Right cardiac atrium (tissue), 5 donors: ENCODE data around the gene DDX1. TPM values are rescaled to one million over a fixed set of nuclear protein-coding genes. Genes with fewer than 3 reads are reported as not detected.
"Not testable (repeated sequence)": the region's sequence is repeated elsewhere in the genome, so short reads cannot be mapped to it uniquely, and the experiment has no call there.

Source experiments
- ATAC-seq, 2 donors: fragments of 200-7000 bp; cut with Tn5 transposase; one replicate each; pipeline versions ENCODE4 v1.8.0 to v1.9.1; 2020; ENCODE audit warnings: moderate library complexity in 2 of 2, mild to moderate bottlenecking in 1 of 2
- DNase-seq, 3 donors: peaks; one replicate each; pipeline ENCODE4 v3.0.0-alpha.2; 2020
- H3K27ac ChIP-seq: one replicate; pipeline ENCODE4 v1.5.1; 2013; ENCODE audit warnings: mild to moderate bottlenecking, low read length, control low read depth, moderate library complexity
- H3K27me3 ChIP-seq: one replicate; pipeline ENCODE4 v1.6.1; 2013; ENCODE audit not compliant: control insufficient read depth, insufficient read depth
- H3K4me1 ChIP-seq: one replicate; pipeline ENCODE4 v1.6.1; 2013; ENCODE audit warnings: low read length; ENCODE audit not compliant: control insufficient read depth, insufficient read depth
- H3K4me3 ChIP-seq: one replicate; pipeline ENCODE4 v1.5.1; 2013; ENCODE audit warnings: low read length, control low read depth
- H3K9me3 ChIP-seq: one replicate; pipeline ENCODE4 v1.6.1; 2013; ENCODE audit warnings: low read length; ENCODE audit not compliant: control insufficient read depth
- WGBS: extraction: QIAGEN DNeasy Blood & Tissue Kit; methylation state at CpG from one replicate; pipeline ENCODE4 v1.1.7; 2013; 5-methylcytosine and 5-hydroxymethylcytosine counted together
- intact Hi-C, 4 donors: fragments of 100-400 bp; cut with DNase I; formaldehyde crosslinking; loops; one replicate each; pipeline versions ENCODE4 v1.11.0 to v1.14.0; 2022 to 2023
- long read RNA-seq, 4 donors: library from polyadenylated mRNA; unstranded; transcript quantifications; one replicate each; pipeline ENCODE4 v2.0.0, GENCODE V29; 2020 to 2021
- polyA plus RNA-seq: library from polyadenylated mRNA; stranded (reverse); fragments of 200-250 nt; gene quantifications from one replicate; pipeline ENCODE4 v1.2.3, GENCODE V29; 2013
- total RNA-seq, 4 donors: library from RNA; stranded (reverse); fragmentation: NEBNext Ultra II Directional; extraction: Animal tissue kit (Norgen Biotek cat#: 25700); gene quantifications; one replicate each; pipeline ENCODE4 v1.2.1, GENCODE V29; 2021
- donor health status: healthy with polysubstance abuse.
- donor health status: DM: no; HTN: yes; CAD: no.
- donor health status: DM: no; HTN: no; CAD: no.
- donor health status: DM: no; HTN: yes; CAD: no; lungs with severe emphysema.
- donor health status: DM: yes; HTN: yes; CAD: no.

DDX1 gene
- total RNA-seq (100 to 1,000 TPM; 109 to 136 (median 113) TPM), polyA plus RNA-seq (117 TPM)
- long read RNA-seq, donor 1, transcript DDX1-201 (26 exons, 2,739 nt), result major isoform, 272 of 300 reads
- long read RNA-seq, donor 1, partial matches to known transcripts, result 20 of 300 reads
- long read RNA-seq, donor 1, other reads (novel, unspliced or antisense), result 8 of 300 reads
- long read RNA-seq, donor 2, transcript DDX1-201 (26 exons, 2,739 nt), result major isoform, 106 of 120 reads
- long read RNA-seq, donor 2, partial matches to known transcripts, result 10 of 120 reads
- long read RNA-seq, donor 2, other reads (novel, unspliced or antisense), result 4 of 120 reads
- long read RNA-seq, donor 3, transcript DDX1-201 (26 exons, 2,739 nt), result major isoform, 414 of 540 reads
- long read RNA-seq, donor 3, partial matches to known transcripts, result 88 of 540 reads
- long read RNA-seq, donor 3, other reads (novel, unspliced or antisense), result 37 of 540 reads
- long read RNA-seq, donor 4, transcript DDX1-201 (26 exons, 2,739 nt), result major isoform, 164 of 181 reads
- long read RNA-seq, donor 4, partial matches to known transcripts, result 6 of 181 reads
- long read RNA-seq, donor 4, other reads (novel, unspliced or antisense), result 11 of 181 reads

GRCh38 chr2:15591692-15592463 is at the start of gene DDX1:
DDX1 (plus strand) TSS chr2:15591868; CDS start chr2:15591934, 66 bp downstream.
- DNase-seq (peak; percentile 81 to 94 (median 92)), ATAC-seq (peak; percentile 97)
- H3K4me3 ChIP-seq, result peak within 1 kb of the TSS; percentile 64
- intact Hi-C loops, result no loop called here
- no peaks in the 10 kb centered on the region for H3K9me3 ChIP-seq
- no peaks in the 10 kb centered on the region for H3K4me1 ChIP-seq
- peak within 1 kb of the TSS; percentile 92 for H3K27ac ChIP-seq
- under 1% methylated on average over 68 of the region's 68 CpGs for WGBS
- H3K27me3 ChIP-seq, result no peaks in the 10 kb centered on the region

- ATAC-seq, H3K4me1 ChIP-seq, H3K9me3 ChIP-seq, H3K4me3 ChIP-seq, DNase-seq, H3K27me3 ChIP-seq, intact Hi-C loops, H3K27ac ChIP-seq: not testable (repeated sequence)
- 61% methylated on average over 4 of the region's 6 CpGs for WGBS
Observed at GRCh38 chr2:15542269-15542668, 49.4 kb upstream of the DDX1 start.

GRCh38 chr2:15543053-15543452 is 48.6 kb upstream of the DDX1 start:
- no peak overlapping the region for H3K27ac ChIP-seq
- no peak overlapping the region for H3K4me3 ChIP-seq
- intact Hi-C loops, result no loop called here
- WGBS, result 65% methylated on average over 3 of the region's 3 CpGs
- DNase-seq (no peak), ATAC-seq (peak in 1 of 2 donors; percentile 48)
- H3K9me3 ChIP-seq, result no peaks in the 10 kb centered on the region
- H3K27me3 ChIP-seq, result no peaks in the 10 kb centered on the region
- no peaks in the 10 kb centered on the region for H3K4me1 ChIP-seq

GRCh38 chr2:15543541-15543940 is 48.1 kb upstream of the DDX1 start:
- WGBS, result 90% methylated on average over 6 of the region's 6 CpGs
- H3K27ac ChIP-seq, result no peak overlapping the region
- no peaks in the 10 kb centered on the region for H3K9me3 ChIP-seq
- intact Hi-C loops, result no loop called here
- no peak overlapping the region for H3K4me3 ChIP-seq
- DNase-seq (no peak), ATAC-seq (no peak)
- no peaks in the 10 kb centered on the region for H3K27me3 ChIP-seq
- no peaks in the 10 kb centered on the region for H3K4me1 ChIP-seq

GRCh38 chr2:15544227-15544626 is 47.4 kb upstream of the DDX1 start:
- WGBS, result 95% methylated on average over 2 of the region's 2 CpGs
- Histone ChIP-seq H3K27ac (no peak overlapping the region), H3K9me3 (no peaks in the 10 kb centered on the region), H3K4me3 (no peak overlapping the region), H3K27me3 (no peaks in the 10 kb centered on the region), H3K4me1 (no peaks in the 10 kb centered on the region)
- DNase-seq (no peak), ATAC-seq (no peak)
- intact Hi-C loops, result no loop called here

GRCh38 chr2:15546297-15547098 is 45.2 kb upstream of the DDX1 start:
- DNase-seq (no peak), ATAC-seq (no peak)
- no peak overlapping the region for H3K4me3 ChIP-seq
- H3K27ac ChIP-seq, result no peak overlapping the region
- H3K9me3 ChIP-seq, result no peaks in the 10 kb centered on the region
- WGBS, result 87% methylated on average over 11 of the region's 11 CpGs
- intact Hi-C loops, result no loop called here
- no peaks in the 10 kb centered on the region for H3K4me1 ChIP-seq
- H3K27me3 ChIP-seq, result no peaks in the 10 kb centered on the region

GRCh38 chr2:15547115-15547876 is 44.4 kb upstream of the DDX1 start:
- intact Hi-C loops, result no loop called here
- ATAC-seq (no peak), DNase-seq (no peak)
- no peak overlapping the region for H3K4me3 ChIP-seq
- WGBS, result 96% methylated on average over 4 of the region's 4 CpGs
- no peaks in the 10 kb centered on the region for H3K4me1 ChIP-seq
- no peak overlapping the region for H3K27ac ChIP-seq
- no peaks in the 10 kb centered on the region for H3K9me3 ChIP-seq
- no peaks in the 10 kb centered on the region for H3K27me3 ChIP-seq

GRCh38 chr2:15548974-15549373 is 42.7 kb upstream of the DDX1 start:
- Histone ChIP-seq H3K4me3 (no peak overlapping the region), H3K9me3 (no peaks in the 10 kb centered on the region), H3K27me3 (no peaks in the 10 kb centered on the region), H3K4me1 (no peaks in the 10 kb centered on the region), H3K27ac (no peak overlapping the region)
- WGBS, result 97% methylated on average over 2 of the region's 2 CpGs
- no peak for DNase-seq
- intact Hi-C loops, result no loop called here
- ATAC-seq, result no peak

- 94% methylated on average over 1 of the region's 1 CpG for WGBS
Observed at GRCh38 chr2:15553519-15553918, 38.1 kb upstream of the DDX1 start.

GRCh38 chr2:15553951-15554350 is 37.7 kb upstream of the DDX1 start:
- Histone ChIP-seq H3K4me1 (peaks cover 2% of the 10 kb centered on the region), H3K4me3 (no peak overlapping the region), H3K27me3 (no peaks in the 10 kb centered on the region), H3K27ac (no peak overlapping the region), H3K9me3 (no peaks in the 10 kb centered on the region)
- 93% methylated on average over 3 of the region's 3 CpGs for WGBS
- intact Hi-C loops, result no loop called here
- ATAC-seq, result no peak
- no peak for DNase-seq

More at GRCh38 chr2:15553519-15553918, 38.1 kb upstream of the DDX1 start:
- Histone ChIP-seq H3K27ac (no peak overlapping the region), H3K4me3 (no peak overlapping the region), H3K9me3 (no peaks in the 10 kb centered on the region), H3K4me1 (peaks cover 2% of the 10 kb centered on the region), H3K27me3 (no peaks in the 10 kb centered on the region)
- intact Hi-C loops, result no loop called here
- ATAC-seq (no peak), DNase-seq (no peak)
